IMR-90 (cell line): ENCODE measurements around the gene TMCC1.

Source experiments
- CEBPB ChIP-seq: IDR thresholded peaks from 2 replicates; pipeline ENCODE4 v1.6.1; 2012; ENCODE audit warnings: low read depth, low read length, improper control_type of control experiment
- CHD1 ChIP-seq: IDR thresholded peaks from 2 replicates; pipeline ENCODE4 v1.6.1; 2012; ENCODE audit warnings: low read depth, low read length, improper control_type of control experiment
- CTCF ChIP-seq: conservative IDR thresholded peaks from 2 replicates; pipeline ENCODE4 v1.5.1; 2012; ENCODE audit warnings: mild to moderate bottlenecking, low read depth, low read length, improper control_type of control experiment
- MAFK ChIP-seq: IDR thresholded peaks from 2 replicates; pipeline ENCODE4 v1.6.1; 2012; ENCODE audit warnings: low read depth, low read length, improper control_type of control experiment
- MXI1 ChIP-seq: IDR thresholded peaks from 2 replicates; pipeline ENCODE4 v1.6.1; 2012; ENCODE audit warnings: low read depth, mild to moderate bottlenecking, low read length, moderate library complexity, borderline replicate concordance
- POLR2A ChIP-seq: IDR thresholded peaks from 2 replicates; pipeline ENCODE4 v1.6.1; 2012; ENCODE audit warnings: mild to moderate bottlenecking, low read depth, low read length
- RAD21 ChIP-seq: IDR thresholded peaks from 2 replicates; pipeline ENCODE4 v1.6.1; 2012; ENCODE audit warnings: low read length, improper control_type of control experiment
- RCOR1 ChIP-seq: IDR thresholded peaks from 2 replicates; pipeline ENCODE4 v1.6.1; 2012; ENCODE audit warnings: mild to moderate bottlenecking, low read length, improper control_type of control experiment; ENCODE audit not compliant: insufficient replicate concordance
- RFX5 ChIP-seq: IDR thresholded peaks from 2 replicates; pipeline ENCODE4 v1.8.0; 2012; ENCODE audit warnings: low read depth, mild to moderate bottlenecking, low read length, moderate library complexity
- SMC3 ChIP-seq: fragments of 150-350 bp; IDR thresholded peaks from 2 replicates; pipeline ENCODE4 v1.6.1; 2016; ENCODE audit warnings: low read depth, mild to moderate bottlenecking, antibody characterized with exemption, low read length, moderate library complexity

GRCh38 chr3:129636082-129636481 is 257.4 kb downstream of the TMCC1 start:
- TF ChIP-seq CTCF (no peak), MAFK (no peak), POLR2A (no peak), MXI1 (no peak), RFX5 (no peak), RCOR1 (no peak), CEBPB (no peak), SMC3 (no peak), CHD1 (no peak), RAD21 (no peak)
